ENCODE results near the gene NCK2.

- no peak for TF ChIP-seq CTCF (IDR thresholded peaks at IDR 0.05; ENCODE audit: low read length)
- TF ChIP-seq EZH2 (IDR thresholded peaks at IDR 0.05; ENCODE audit: borderline replicate concordance, low read length): no peak
These were observed 56.4 kb downstream of the NCK2 start for GRCh38 chr2:105800953-105801635.
